Stimulated activated CD4-positive, alpha-beta T cell treated with anti-CD3 and anti-CD28 coated beads, TNF-alpha, amount 100 ng/mL, for 4 hours (primary cell): ENCODE data around the gene SOX11.

Source experiments
- DNase-seq, 3 experiments: peaks; one replicate each; pipeline ENCODE4 v3.0.0-alpha.2; 2020; ENCODE audit warnings: low read depth in 3 of 3

Gene SOX11

GRCh38 chr2:5692561-5693286 is 540 bp downstream of the SOX11 start:
- no peak for DNase-seq

GRCh38 chr2:5693287-5694201 is 1.4 kb downstream of the SOX11 start:
- no peak for DNase-seq

- DNase-seq = no peak
Observed at GRCh38 chr2:5694306-5694705, 2.1 kb downstream of the SOX11 start.

GRCh38 chr2:5695654-5696403 is 3.6 kb downstream of the SOX11 start:
- DNase-seq = no peak

- no peak for DNase-seq
Observed at GRCh38 chr2:5696404-5696944, 4.3 kb downstream of the SOX11 start.

- DNase-seq = no peak
Observed at GRCh38 chr2:5696945-5697521, 4.8 kb downstream of the SOX11 start.

GRCh38 chr2:5697562-5697961 is 5.4 kb downstream of the SOX11 start:
- no peak for DNase-seq

GRCh38 chr2:5698134-5698533 is 6.0 kb downstream of the SOX11 start:
- no peak for DNase-seq

- DNase-seq = no peak
Observed at GRCh38 chr2:5699963-5700362, 7.8 kb downstream of the SOX11 start.

GRCh38 chr2:5700551-5700950 is 8.4 kb downstream of the SOX11 start:
- no peak for DNase-seq

- DNase-seq = no peak
Observed at GRCh38 chr2:5701266-5701665, 9.1 kb downstream of the SOX11 start.

- DNase-seq = no peak
Observed at GRCh38 chr2:5703166-5703565, 11.0 kb downstream of the SOX11 start.

- DNase-seq = no peak
Observed at GRCh38 chr2:5705490-5705889, 13.3 kb downstream of the SOX11 start.

GRCh38 chr2:5706717-5707455 is 14.7 kb downstream of the SOX11 start:
- no peak for DNase-seq

- no peak for DNase-seq
Observed at GRCh38 chr2:5710615-5711014, 18.4 kb downstream of the SOX11 start.

GRCh38 chr2:5713101-5713500 is 20.9 kb downstream of the SOX11 start:
- no peak for DNase-seq

- DNase-seq = no peak
Observed at GRCh38 chr2:5719629-5720334, 27.6 kb downstream of the SOX11 start.

- DNase-seq = no peak
Observed at GRCh38 chr2:5720426-5720825, 28.2 kb downstream of the SOX11 start.

- DNase-seq = no peak
Observed at GRCh38 chr2:5722236-5722635, 30.1 kb downstream of the SOX11 start.
